Measurements from ENCODE around the gene RGS7.
A peak's percentile ranks its signal among the peaks of the same experiment; 100 is the strongest.
"Not testable (repeated sequence)": the region's sequence is repeated elsewhere in the genome, so short reads cannot be mapped to it uniquely, and the experiment has no call there.

RGS7 gene

GRCh38 chr1:240976685-240977084 is 380.3 kb downstream of the RGS7 start:
- no peak for DNase-seq (ENCODE audit: low read depth)

GRCh38 chr1:240973875-240974274 is 383.1 kb downstream of the RGS7 start:
- no peak for DNase-seq (ENCODE audit: low read depth)

GRCh38 chr1:240972059-240972458 is 384.9 kb downstream of the RGS7 start:
- DNase-seq (ENCODE audit: low read depth) = not testable (repeated sequence)

- no peak for DNase-seq (ENCODE audit: low read depth)
These were observed 386.8 kb downstream of the RGS7 start for GRCh38 chr1:240970253-240970652.

GRCh38 chr1:240968864-240969263 is 388.1 kb downstream of the RGS7 start:
- no peak for DNase-seq (ENCODE audit: low read depth)

- peak; percentile 39 for DNase-seq (ENCODE audit: low read depth)
These were observed 389.8 kb downstream of the RGS7 start for GRCh38 chr1:240967070-240967724.

GRCh38 chr1:240965581-240966091 is 391.4 kb downstream of the RGS7 start:
- DNase-seq (ENCODE audit: low read depth) = no peak

- DNase-seq (ENCODE audit: low read depth) = no peak
These were observed 394.9 kb downstream of the RGS7 start for GRCh38 chr1:240962086-240962485.

- DNase-seq (ENCODE audit: low read depth) = no peak
These were observed 400.6 kb downstream of the RGS7 start for GRCh38 chr1:240956424-240956823.

GRCh38 chr1:240956020-240956419 is 401.0 kb downstream of the RGS7 start:
- DNase-seq (ENCODE audit: low read depth) = no peak

- no peak for DNase-seq (ENCODE audit: low read depth)
These were observed 409.4 kb downstream of the RGS7 start for GRCh38 chr1:240947438-240948224.

GRCh38 chr1:240946926-240947325 is 410.1 kb downstream of the RGS7 start:
- DNase-seq (ENCODE audit: low read depth) = peak; percentile 47

GRCh38 chr1:240942901-240943300 is 414.1 kb downstream of the RGS7 start:
- DNase-seq (ENCODE audit: low read depth) = no peak

GRCh38 chr1:240941701-240942370 is 415.2 kb downstream of the RGS7 start:
- DNase-seq (ENCODE audit: low read depth) = no peak

GRCh38 chr1:240936911-240937668 is 419.9 kb downstream of the RGS7 start:
- DNase-seq (ENCODE audit: low read depth) = no peak

- DNase-seq (ENCODE audit: low read depth) = no peak
These were observed 421.1 kb downstream of the RGS7 start for GRCh38 chr1:240935920-240936319.

GRCh38 chr1:240931031-240931430 is 426.0 kb downstream of the RGS7 start:
- no peak for DNase-seq (ENCODE audit: low read depth)

GRCh38 chr1:240928265-240928664 is 428.7 kb downstream of the RGS7 start:
- no peak for DNase-seq (ENCODE audit: low read depth)

- no peak for DNase-seq (ENCODE audit: low read depth)
These were observed 429.2 kb downstream of the RGS7 start for GRCh38 chr1:240927821-240928220.

- no peak for DNase-seq (ENCODE audit: low read depth)
These were observed 431.7 kb downstream of the RGS7 start for GRCh38 chr1:240925273-240925672.

GRCh38 chr1:240917976-240918375 is 439.0 kb downstream of the RGS7 start:
- DNase-seq (ENCODE audit: low read depth) = no peak

- DNase-seq (ENCODE audit: low read depth) = peak; percentile 80
These were observed 442.5 kb downstream of the RGS7 start for GRCh38 chr1:240914506-240914905.
